Endothelial cell of umbilical vein (primary cell): ENCODE results near the gene JPH3. TPM values are rescaled to one million over a fixed set of nuclear protein-coding genes. Genes with fewer than 3 reads are reported as not detected.

ENCODE experiments used
- BruUV-seq: library from RNA; stranded (reverse); fragments of 400-500 nt; replicated peaks from 2 replicates; lab custom pipeline; 2021; lab: Mats Ljungman, UMichigan
- CTCF ChIA-PET: fragments of 300-600, 350-600 bp; sonication (Branson Sonifier 250); formaldehyde crosslinking; loops from one replicate; lab custom pipeline; 2021; ENCODE audit warnings: antibody characterized with exemption, inconsistent platforms; lab: Charles Lee
- POLR2A ChIA-PET: fragments of 300-600, 350-600 bp; sonication (Branson Sonifier 250); formaldehyde crosslinking; loops from one replicate; lab custom pipeline; 2021; ENCODE audit warnings: antibody characterized with exemption, inconsistent platforms; lab: Charles Lee
- DNase-seq: peaks from one replicate; pipeline ENCODE4 v3.0.0-alpha.2; 2011; ENCODE audit warnings: low read depth, low spot score
- FAIRE-seq: peaks from 2 replicates; lab custom pipeline; 2011; peaks lifted over from hg19 to GRCh38; lab: Jason Lieb, UNC
- H2AFZ ChIP-seq: 2 replicates; pipeline ENCODE4 v1.6.0; 2012; ENCODE audit warnings: low read depth, low read length, control low read depth, inconsistent platforms
- H3K27ac ChIP-seq: 2 replicates; pipeline ENCODE4 v1.5.1; 2011; ENCODE audit warnings: low read depth, mild to moderate bottlenecking, control low read depth, low read length, moderate library complexity; ENCODE audit not compliant: insufficient read depth
- H3K27me3 ChIP-seq, 2 experiments: 2 replicates each; pipeline versions ENCODE4 v1.6.0 to v1.6.1; 2011; ENCODE audit warnings: low read length in 2 of 2, mixed read lengths in 1 of 2; ENCODE audit not compliant: control insufficient read depth in 2 of 2, insufficient read depth in 2 of 2
- H3K36me3 ChIP-seq, 2 experiments: 2 replicates in 1 of 2; 3 replicates in 1 of 2; pipeline ENCODE4 v1.5.1; 2011; ENCODE audit warnings: low read length in 2 of 2, mild to moderate bottlenecking in 1 of 2, moderate library complexity in 1 of 2; ENCODE audit not compliant: control insufficient read depth in 2 of 2, insufficient read depth in 2 of 2; ENCODE audit errors: extremely low read depth in 1 of 2
- H3K4me1 ChIP-seq: 3 replicates; pipeline ENCODE4 v1.5.1; 2011; ENCODE audit warnings: mild to moderate bottlenecking, low read length; ENCODE audit not compliant: control insufficient read depth, insufficient read depth; ENCODE audit errors: extremely low read depth
- H3K4me2 ChIP-seq: 2 replicates; pipeline ENCODE4 v1.6.1; 2011; ENCODE audit warnings: low read length, control low read depth, mixed read lengths; ENCODE audit not compliant: insufficient read depth
- H3K4me3 ChIP-seq, 3 experiments: fragments of 200-600 bp in 1 of 3; sonication (generic), shearing (Covaris generic) in 1 of 3; replicated peaks in 1 of 3; 2 replicates each; pipeline ENCODE4 v1.5.1; 2011 to 2016; ENCODE audit warnings: control low read depth in 3 of 3, low read length in 3 of 3, mild to moderate bottlenecking in 2 of 3, inconsistent platforms in 1 of 3, low read depth in 1 of 3, moderate library complexity in 1 of 3; ENCODE audit not compliant: insufficient read depth in 1 of 3
- H3K79me2 ChIP-seq: 2 replicates; pipeline ENCODE4 v1.6.0; 2012; ENCODE audit warnings: low read length, inconsistent platforms; ENCODE audit not compliant: control insufficient read depth, insufficient read depth
- H3K9ac ChIP-seq: replicated peaks from 2 replicates; pipeline ENCODE3; 2011; ENCODE audit warnings: low read length, control low read depth; ENCODE audit not compliant: insufficient read depth; ENCODE audit errors: extremely low read depth
- H3K9me1 ChIP-seq: replicated peaks from 3 replicates; pipeline ENCODE4 v1.6.0; 2011; ENCODE audit warnings: mild to moderate bottlenecking, low read length; ENCODE audit not compliant: control insufficient read depth, insufficient read depth; ENCODE audit errors: extremely low read depth
- H3K9me3 ChIP-seq: replicated peaks from 2 replicates; pipeline ENCODE4 v1.5.1; 2012; ENCODE audit warnings: low read length, inconsistent platforms; ENCODE audit not compliant: control insufficient read depth, insufficient read depth
- H4K20me1 ChIP-seq: replicated peaks from 2 replicates; pipeline ENCODE3; 2011; ENCODE audit warnings: mild to moderate bottlenecking, low read length; ENCODE audit not compliant: control insufficient read depth, insufficient read depth; ENCODE audit errors: extremely low read depth
- EZH2 ChIP-seq: IDR thresholded peaks from 2 replicates; pipeline ENCODE4 v1.6.1; 2012; ENCODE audit warnings: borderline replicate concordance, low read depth, mild to moderate bottlenecking, moderate library complexity, low read length, inconsistent platforms; ENCODE audit not compliant: severe bottlenecking
- FOS ChIP-seq: IDR thresholded peaks from 2 replicates; pipeline ENCODE4 v1.6.1; 2011; ENCODE audit warnings: mild to moderate bottlenecking, low read length, moderate library complexity, borderline replicate concordance; ENCODE audit not compliant: insufficient read depth
- GATA2 ChIP-seq: IDR thresholded peaks from 2 replicates; pipeline ENCODE4 v1.7.0; 2011; ENCODE audit warnings: low read depth, mild to moderate bottlenecking, moderate library complexity, mixed read lengths, low read length; ENCODE audit not compliant: insufficient read length, insufficient read depth
- JUN ChIP-seq: IDR thresholded peaks from 2 replicates; pipeline ENCODE4 v1.6.1; 2011; ENCODE audit warnings: borderline replicate concordance, low read depth; ENCODE audit not compliant: insufficient read length, insufficient read depth
- MYC ChIP-seq: IDR thresholded peaks from one replicate; pipeline ENCODE4 v1.6.1; 2011; ENCODE audit warnings: mild to moderate bottlenecking, low read depth, low read length
- POLR2A ChIP-seq: IDR thresholded peaks from 2 replicates; pipeline ENCODE4 v1.6.1; 2012; ENCODE audit warnings: low read depth, mild to moderate bottlenecking, control low read depth, low read length
- POLR2AphosphoS5 ChIP-seq: IDR thresholded peaks from 2 replicates; pipeline ENCODE4 v1.6.1; 2012; ENCODE audit warnings: low read depth, mild to moderate bottlenecking, control low read depth, low read length, moderate library complexity; ENCODE audit not compliant: insufficient read depth
- dilution Hi-C: fragments of 300-500 bp; cut with MboI; formaldehyde crosslinking; loops from one replicate; pipeline ENCODE4 v1.15.0; 2019; ENCODE audit warnings: low sequenced_read_pairs; ENCODE audit not compliant: extremely low pct_ligation_motif_present
- intact Hi-C: fragments of 100-400 bp; cut with micrococcal nuclease; formaldehyde crosslinking; loops from one replicate; pipeline ENCODE4 v1.10.0; 2022
- polyA plus RNA-seq, 4 experiments: library from polyadenylated mRNA; depleted of rRNA in 3 of 4; stranded (reverse) in 3 of 4; unstranded in 1 of 4; fragments of >200 nt; gene quantifications; 2 replicates each; pipeline versions ENCODE4 v1.2.1 to v1.2.3, GENCODE V29; 2011 to 2012; ENCODE audit warnings: missing spikeins in 1 of 4
- total RNA-seq: library from RNA; stranded (reverse); gene quantifications from 2 replicates; pipeline ENCODE4 v1.2.3, GENCODE V29; 2021
- TF ChIP-seq, protein P1 (sequence below), 2 donors: IDR thresholded peaks; 1 replicate in 1 of 2; 2 replicates in 1 of 2; pipeline ENCODE4 v1.5.1; 2011; ENCODE audit warnings: low read length in 2 of 2, mild to moderate bottlenecking in 2 of 2, moderate library complexity in 2 of 2, control low read depth in 1 of 2, inconsistent platforms in 1 of 2, low read depth in 1 of 2; ENCODE audit not compliant: insufficient read depth in 1 of 2; ENCODE audit errors: extremely low read depth in 1 of 2
- TF ChIP-seq, protein P2 (sequence below): IDR thresholded peaks from 2 replicates; pipeline ENCODE4 v1.6.1; 2011; ENCODE audit not compliant: insufficient read depth, insufficient read length

Gene JPH3
- total and polyA plus RNA-seq, 2 donors (not counting 3 experiments of a cell fraction or from before 2014, with no cell fraction given) = 0.22 to 0.30 TPM

DNA sequence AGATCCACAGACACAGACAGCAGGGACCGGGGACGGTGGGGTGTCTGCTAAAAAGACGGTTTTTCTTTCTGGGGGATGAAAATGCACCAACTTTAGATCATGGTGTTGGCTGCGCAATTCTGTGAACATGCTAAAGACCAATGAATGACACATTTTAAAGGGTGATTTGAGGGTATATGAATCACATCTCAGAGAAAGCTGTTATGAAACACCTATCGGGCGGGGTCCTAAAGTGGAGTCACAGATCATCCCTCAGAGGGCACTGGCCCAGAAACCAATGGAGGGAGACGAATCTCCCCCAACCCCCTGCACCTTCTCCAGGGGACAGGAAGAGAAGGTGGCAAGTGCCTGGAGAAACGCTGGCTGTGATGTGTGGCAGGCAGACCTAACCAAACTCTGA is 137.5 kb downstream of the JPH3 start:
- Histone ChIP-seq H4K20me1 (no peaks in the 10 kb centered on the region), H3K9me3 (no peaks in the 10 kb centered on the region), H3K4me1 (no peaks in the 10 kb centered on the region), H3K9ac (no peak overlapping the region), H3K9me1 (no peaks in the 10 kb centered on the region), H3K79me2 (no peaks in the 10 kb centered on the region), H3K27ac (no peak overlapping the region), H3K4me3 (no peak overlapping the region), H3K36me3 (peaks cover 0 to 11% of the 10 kb centered on the region in 2 experiments), H3K27me3 (no peaks in the 10 kb centered on the region), H2AFZ (no peak overlapping the region), H3K4me2 (no peak overlapping the region)
- no peak for FAIRE-seq
- TF ChIP-seq, protein P1, sequence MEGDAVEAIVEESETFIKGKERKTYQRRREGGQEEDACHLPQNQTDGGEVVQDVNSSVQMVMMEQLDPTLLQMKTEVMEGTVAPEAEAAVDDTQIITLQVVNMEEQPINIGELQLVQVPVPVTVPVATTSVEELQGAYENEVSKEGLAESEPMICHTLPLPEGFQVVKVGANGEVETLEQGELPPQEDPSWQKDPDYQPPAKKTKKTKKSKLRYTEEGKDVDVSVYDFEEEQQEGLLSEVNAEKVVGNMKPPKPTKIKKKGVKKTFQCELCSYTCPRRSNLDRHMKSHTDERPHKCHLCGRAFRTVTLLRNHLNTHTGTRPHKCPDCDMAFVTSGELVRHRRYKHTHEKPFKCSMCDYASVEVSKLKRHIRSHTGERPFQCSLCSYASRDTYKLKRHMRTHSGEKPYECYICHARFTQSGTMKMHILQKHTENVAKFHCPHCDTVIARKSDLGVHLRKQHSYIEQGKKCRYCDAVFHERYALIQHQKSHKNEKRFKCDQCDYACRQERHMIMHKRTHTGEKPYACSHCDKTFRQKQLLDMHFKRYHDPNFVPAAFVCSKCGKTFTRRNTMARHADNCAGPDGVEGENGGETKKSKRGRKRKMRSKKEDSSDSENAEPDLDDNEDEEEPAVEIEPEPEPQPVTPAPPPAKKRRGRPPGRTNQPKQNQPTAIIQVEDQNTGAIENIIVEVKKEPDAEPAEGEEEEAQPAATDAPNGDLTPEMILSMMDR (IDR thresholded peaks at IDR 0.05; ENCODE audit: extremely low read depth in 1 of 2, insufficient read depth in 1 of 2, low read depth in 1 of 2, low read length in 2 of 2) = no peak
- TF ChIP-seq MYC (no peak), POLR2A (no peak), FOS (no peak), EZH2 (no peak), POLR2AphosphoS5 (no peak), GATA2 (no peak), JUN (no peak)
- TF ChIP-seq, protein P2, sequence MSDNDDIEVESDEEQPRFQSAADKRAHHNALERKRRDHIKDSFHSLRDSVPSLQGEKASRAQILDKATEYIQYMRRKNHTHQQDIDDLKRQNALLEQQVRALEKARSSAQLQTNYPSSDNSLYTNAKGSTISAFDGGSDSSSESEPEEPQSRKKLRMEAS = no peak
- dilution Hi-C loops = no loop called here
- ChIA-PET POLR2A (no interaction called here), CTCF (interaction anchor here (0.6 kb wide), 1 partner anchor 17 kb away, joined by 3 read pairs; no protein-coding TSS in a partner anchor)
- DNase-seq = no peak
- intact Hi-C loops = no loop called here
- no TSS peak for BruUV-seq
